ENCODE measurements around the gene TAP1. TPM values are rescaled to one million over a fixed set of nuclear protein-coding genes. Genes with fewer than 3 reads are reported as not detected.
A peak's percentile ranks its signal among the peaks of the same experiment; 100 is the strongest.

Gene TAP1
- total and polyA plus RNA-seq, 9 of the 15 experiments (the other 6 are each of a cell fraction or from before 2014, with no cell fraction given), result 1.3 to 6.0 (median 4.2) TPM

DNA sequence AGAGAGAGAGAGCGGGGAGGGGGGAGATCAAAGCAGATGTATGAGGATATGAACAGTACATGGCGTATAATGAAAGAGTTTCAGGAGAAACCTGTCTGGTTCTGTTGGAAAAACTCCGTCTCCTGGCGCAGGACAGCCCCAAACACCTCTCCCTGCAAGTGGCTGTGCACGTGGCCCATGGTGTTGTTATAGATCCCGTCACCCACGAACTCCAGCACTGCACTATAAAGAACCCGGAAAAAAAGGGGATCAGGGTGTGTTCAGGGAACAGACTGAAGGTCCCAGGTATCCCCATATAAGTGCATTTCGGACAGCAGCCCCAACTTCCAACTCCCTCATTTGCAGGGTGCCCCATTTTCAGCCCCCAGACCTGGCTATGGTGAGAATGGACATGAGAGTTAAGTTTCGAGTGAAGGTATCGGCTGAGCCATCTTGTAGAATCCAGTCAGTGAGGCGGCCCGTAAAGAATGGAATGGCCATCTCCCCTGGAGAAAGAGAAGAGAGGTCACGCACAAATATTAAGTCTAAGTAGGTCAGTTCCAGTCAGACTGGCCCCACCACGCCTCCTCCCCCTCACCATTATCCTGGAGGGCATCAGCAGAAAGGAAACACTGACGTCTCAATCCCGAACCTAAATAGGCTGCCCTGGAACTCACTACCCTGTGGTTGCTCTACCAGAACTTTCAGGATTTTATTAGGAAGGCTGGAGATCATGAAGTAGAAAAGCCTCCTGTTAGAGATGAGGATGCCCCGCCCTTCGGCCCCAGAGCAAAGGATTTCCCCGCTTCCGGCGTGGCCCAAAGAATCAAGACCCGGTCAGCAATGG lies 1.3 kb downstream of the TAP1 start:
- in situ Hi-C loops (cut with MboI) (no loop called here), intact Hi-C loops (cut with micrococcal nuclease) (no loop called here)
- WGBS (ENCODE audit: insufficient coverage, low coverage, missing lambda C conversion rate), result 43% methylated on average over 23 of the region's 23 CpGs
- ChIA-PET CTCF (ENCODE audit: low intra/inter-chr PET ratio) (no interaction called here), POLR2A (interaction anchor here (1.3 to 3.3 kb wide), 3 partner anchors 16 to 121 kb away, joined by 5 to 18 read pairs (median 17); no protein-coding TSS in a partner anchor)
- no peak overlapping the region for H2AFZ ChIP-seq (ENCODE audit: low read depth, low read length)
- H3K27ac ChIP-seq (ENCODE audit: extremely low read depth, low read depth, low read length), result no peak overlapping the region
- peaks cover 3% of the 10 kb centered on the region for H3K9me1 ChIP-seq (ENCODE audit: control insufficient read depth, insufficient read depth, low read length)
- 0 out of 2 replicates have a peak overlapping the region, but pooled peaks have one; percentile 91 for H3K4me2 ChIP-seq (ENCODE audit: insufficient read depth, low read length)
- TSS peak; percentile 70 for BruUV-seq (replicated peaks)
- peaks cover 14 to 22% of the 10 kb centered on the region in 2 experiments for H3K4me1 ChIP-seq (replicated peaks in 1 of 2; ENCODE audit: control insufficient read depth in 2 of 2, insufficient read depth in 2 of 2, low read length in 2 of 2)
- no peak for ATAC-seq
- DNase-seq (ENCODE audit: extremely low read depth in 1 of 4, low spot score in 3 of 4), result no peak
- no peaks in the 10 kb centered on the region for H3K79me2 ChIP-seq (ENCODE audit: control insufficient read depth, insufficient read depth, low read length)
- H3K36me3 ChIP-seq (ENCODE audit: control insufficient read depth, insufficient read depth, low read length), result no peaks in the 10 kb centered on the region
- H3K9ac ChIP-seq (ENCODE audit: insufficient read depth in 1 of 2, low read depth in 2 of 2, low read length in 2 of 2), result no peak overlapping the region; a peak in 1 of 4 replicates
- peaks cover 2% of the 10 kb centered on the region; the same call in 1 of the 2 replicates for H4K20me1 ChIP-seq (replicated peaks; ENCODE audit: control insufficient read depth, insufficient read depth, low read length)
- no peak overlapping the region for H3K4me3 ChIP-seq
- H3K9me3 ChIP-seq (replicated peaks; ENCODE audit: control insufficient read depth, insufficient read depth, low read depth, low read length), result no peaks in the 10 kb centered on the region
- no peak for TF ChIP-seq PHF8 (IDR thresholded peaks at IDR 0.05; ENCODE audit: borderline replicate concordance, low read length)
- TF ChIP-seq MBD1 (CRISPR knock-in tag; IDR thresholded peaks at IDR 0.05), result no peak
- no peak for TF ChIP-seq POU5F1 (IDR thresholded peaks at IDR 0.05; ENCODE audit: borderline replicate concordance, low read depth, low read length, partially characterized antibody)
- TF ChIP-seq CBX3 (IDR thresholded peaks at IDR 0.05; ENCODE audit: borderline replicate concordance in 1 of 2, low read length in 2 of 2), result no peak
- TF ChIP-seq KAT2B (IDR thresholded peaks at IDR 0.05; ENCODE audit: low read depth, low read length), result no peak
- no peak for TF ChIP-seq FOXJ3 (CRISPR knock-in tag; IDR thresholded peaks at IDR 0.05)
- peaks cover 19 to 58% of the 10 kb centered on the region in 2 experiments for H3K27me3 ChIP-seq (ENCODE audit: control insufficient read depth in 2 of 2, insufficient read depth in 2 of 2, low read length in 2 of 2)
- no peak for FAIRE-seq

All from K562 (cell line).